ENCODE results near the gene NUDT2.

DNA sequence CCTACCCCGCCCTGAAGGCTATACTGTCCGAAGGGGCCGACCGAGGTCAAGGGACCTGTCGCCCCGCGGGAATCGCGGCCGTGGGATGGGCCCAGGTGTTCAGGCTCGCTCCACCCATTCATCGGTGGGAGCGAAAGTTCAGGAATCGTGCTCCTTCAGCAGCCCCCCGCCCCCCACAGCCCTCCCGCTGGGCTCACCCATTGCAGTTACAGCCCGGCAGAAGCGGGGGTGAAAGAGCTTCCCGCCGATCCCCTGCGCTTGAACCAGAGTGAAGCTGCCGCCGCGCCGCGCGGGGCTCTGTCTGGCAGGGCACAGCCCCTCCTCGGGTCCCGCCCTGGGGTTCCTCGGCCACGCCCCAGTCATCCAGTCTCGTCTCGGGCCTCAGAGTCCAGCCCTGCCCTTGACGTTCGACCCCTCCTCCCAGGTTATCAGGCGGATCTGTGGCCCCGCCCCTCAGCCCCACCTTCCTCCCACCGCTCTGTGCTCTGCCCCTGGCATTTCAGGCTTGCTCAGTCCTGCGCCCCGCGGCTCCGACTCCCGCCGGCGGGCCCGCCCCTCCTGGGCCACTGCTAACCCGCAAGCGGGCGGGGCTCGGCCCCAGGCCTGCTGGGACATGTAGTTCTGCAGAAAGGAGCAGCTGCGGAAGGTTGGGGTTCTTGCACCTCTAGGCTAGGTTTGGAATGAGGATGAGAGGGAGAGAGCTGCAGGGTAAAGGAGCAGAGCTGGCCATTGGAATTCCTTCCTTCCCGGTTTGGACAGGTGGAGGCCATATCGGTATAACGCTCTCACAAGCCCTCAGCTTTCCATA, 47.4 kb downstream of the NUDT2 start, which contains the start of gene MYORG:
- TF ChIP-seq CTCF (IDR thresholded peaks at IDR 0.05; ENCODE audit: insufficient read depth, low read depth, low read length): no peak
- no peak for TF ChIP-seq EZH2 (IDR thresholded peaks at IDR 0.05; ENCODE audit: insufficient read depth, low read length)
